OCI-LY7 (cell line): ENCODE measurements around the gene SCGN. TPM values are rescaled to one million over a fixed set of nuclear protein-coding genes. Genes with fewer than 3 reads are reported as not detected.

Experiments
- BruUV-seq: library from RNA; stranded (reverse); fragments of 400-500 nt; replicated peaks from 2 replicates; lab custom pipeline; 2021; lab: Mats Ljungman, UMichigan
- CTCF ChIA-PET: fragments of 300-600 bp; sonication (Branson Sonifier 250); formaldehyde crosslinking; loops from one replicate; lab custom pipeline; 2022; ENCODE audit warnings: antibody characterized with exemption; ENCODE audit not compliant: unreplicated experiment; lab: Charles Lee
- POLR2A ChIA-PET: fragments of 300-600 bp; sonication (Branson Sonifier 250); formaldehyde crosslinking; loops from one replicate; lab custom pipeline; 2022; ENCODE audit warnings: antibody characterized with exemption; lab: Charles Lee
- DNase-seq: peaks from one replicate; pipeline ENCODE4 v3.0.0-alpha.2; 2015; ENCODE audit warnings: low spot score
- H2AFZ ChIP-seq: fragments of 200-600 bp; sonication (generic), shearing (Covaris generic); 2 replicates; pipeline ENCODE4 v1.6.1; 2014; ENCODE audit warnings: mild to moderate bottlenecking, antibody characterized with exemption, low read length, moderate library complexity
- H3K27ac ChIP-seq: fragments of 200-600 bp; sonication (generic); 2 replicates; pipeline ENCODE4 v1.5.1; 2014; ENCODE audit warnings: mixed run types, low read depth, mild to moderate bottlenecking, moderate library complexity, low read length, inconsistent platforms; ENCODE audit not compliant: poor library complexity, severe bottlenecking
- H3K36me3 ChIP-seq: fragments of 200-600 bp; sonication (generic); 2 replicates; pipeline ENCODE4 v1.6.1; 2014; ENCODE audit warnings: mild to moderate bottlenecking, antibody characterized with exemption, low read length, moderate library complexity, mixed read lengths; ENCODE audit not compliant: insufficient read depth
- H3K4me1 ChIP-seq: fragments of 200-600 bp; sonication (generic); 2 replicates; pipeline ENCODE4 v1.5.1; 2014; ENCODE audit warnings: mild to moderate bottlenecking, low read length; ENCODE audit not compliant: insufficient read depth, poor library complexity, severe bottlenecking
- H3K4me2 ChIP-seq: fragments of 200-600 bp; sonication (generic); 2 replicates; pipeline ENCODE4 v1.6.1; 2014; ENCODE audit warnings: mild to moderate bottlenecking, low read length
- H3K4me3 ChIP-seq: fragments of 200-600 bp; sonication (generic); 2 replicates; pipeline ENCODE4 v1.5.1; 2014; ENCODE audit warnings: mild to moderate bottlenecking, low read depth, low read length; ENCODE audit not compliant: poor library complexity, severe bottlenecking
- H3K79me2 ChIP-seq: fragments of 200-600 bp; sonication (generic); 2 replicates; pipeline ENCODE4 v1.6.1; 2016; ENCODE audit warnings: low read depth, mild to moderate bottlenecking, low read length, moderate library complexity, mixed read lengths; ENCODE audit not compliant: insufficient read depth
- H3K9me2 ChIP-seq: fragments of 200-600 bp; sonication (generic); 2 replicates; pipeline ENCODE4 v1.6.1; 2016; ENCODE audit warnings: mild to moderate bottlenecking, low read length, mixed read lengths; ENCODE audit not compliant: insufficient read depth
- H3K9me3 ChIP-seq: fragments of 200-600 bp; sonication (generic); 2 replicates; pipeline ENCODE4 v1.6.1; 2014; ENCODE audit warnings: mild to moderate bottlenecking, mixed run types, low read length, mixed read lengths
- H4K20me1 ChIP-seq: fragments of 200-600 bp; sonication (generic); 2 replicates; pipeline ENCODE4 v1.6.1; 2014; ENCODE audit warnings: mild to moderate bottlenecking, antibody characterized with exemption, low read length, moderate library complexity, mixed read lengths; ENCODE audit not compliant: insufficient read depth
- CTCF ChIP-seq: fragments of 200-600 bp; sonication (generic); conservative IDR thresholded peaks from 2 replicates; pipeline ENCODE4 v1.5.1; 2014; ENCODE audit warnings: mild to moderate bottlenecking, antibody characterized with exemption, low read length, moderate library complexity, mixed read lengths
- EZH2phosphoT487 ChIP-seq: fragments of 200-600 bp; sonication (generic); IDR thresholded peaks from 2 replicates; pipeline ENCODE4 v1.6.1; 2018; ENCODE audit warnings: low read depth, borderline replicate concordance, mild to moderate bottlenecking, mixed run types, antibody characterized with exemption, low read length, moderate library complexity, mixed read lengths
- intact Hi-C: fragments of 100-400 bp; cut with micrococcal nuclease; formaldehyde crosslinking; loops from one replicate; pipeline ENCODE4 v1.10.0; 2022; ENCODE audit not compliant: unreplicated experiment
- total RNA-seq, 2 experiments: library from RNA; depleted of rRNA in 1 of 2; stranded (reverse); fragments of >200 nt in 1 of 2; shearing (Covaris generic) in 1 of 2; gene quantifications; 2 replicates each; pipeline ENCODE4 v1.2.3, GENCODE V29; 2014 to 2022

The SCGN gene
- total RNA-seq, 2 experiments from 2014 or later: not detected

DNA sequence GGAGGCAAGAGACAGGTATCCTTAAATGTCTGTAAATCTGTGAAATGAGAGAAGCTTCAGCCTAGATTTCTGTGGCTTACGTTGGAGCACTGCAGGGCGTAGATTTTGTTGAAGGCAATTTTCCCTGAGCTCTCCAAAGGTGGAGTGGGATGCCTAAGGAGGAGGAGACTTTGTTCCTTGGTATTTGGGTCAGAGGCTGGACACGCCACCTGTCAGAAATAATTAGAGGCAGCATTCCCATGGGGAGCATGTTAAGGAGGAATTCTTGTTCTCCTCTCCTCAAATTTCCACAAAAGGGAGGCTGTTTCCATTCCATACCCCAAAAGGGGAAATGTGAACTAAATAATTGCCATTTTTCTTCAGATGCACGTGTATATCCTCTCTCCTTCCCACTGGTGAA, 11.1 kb upstream of the SCGN start:
- TF ChIP-seq CTCF: no peak
- TF ChIP-seq EZH2phosphoT487: no peak
- Histone ChIP-seq H3K36me3 (no peaks in the 10 kb centered on the region), H3K4me2 (no peak overlapping the region), H3K4me1 (no peaks in the 10 kb centered on the region), H4K20me1 (no peaks in the 10 kb centered on the region), H3K4me3 (no peak overlapping the region), H2AFZ (no peak overlapping the region), H3K9me3 (no peaks in the 10 kb centered on the region), H3K9me2 (no peaks in the 10 kb centered on the region), H3K27ac (no peak overlapping the region), H3K79me2 (no peaks in the 10 kb centered on the region)
- no peak for DNase-seq
- intact Hi-C loops: no loop called here
- ChIA-PET POLR2A (interaction anchor here (1.0 to 1.2 kb wide), 2 partner anchors 10 to 30 kb away, joined by 3 read pairs; no protein-coding TSS in a partner anchor), CTCF (no interaction called here)
- no TSS peak for BruUV-seq

GRCh38 chr6:25641377-25641776, 10.6 kb upstream of the SCGN start:
- Histone ChIP-seq H3K79me2 (no peaks in the 10 kb centered on the region), H3K9me3 (no peaks in the 10 kb centered on the region), H3K4me2 (no peak overlapping the region), H3K27ac (no peak overlapping the region), H3K4me3 (no peak overlapping the region), H2AFZ (no peak overlapping the region), H4K20me1 (no peaks in the 10 kb centered on the region), H3K9me2 (no peaks in the 10 kb centered on the region), H3K4me1 (no peaks in the 10 kb centered on the region), H3K36me3 (no peaks in the 10 kb centered on the region)
- ChIA-PET POLR2A (interaction anchor here (0.6 to 1.2 kb wide), 3 partner anchors 10 to 620 kb away, joined by 3 read pairs; no protein-coding TSS in a partner anchor), CTCF (no interaction called here)
- DNase-seq: no peak
- intact Hi-C loops: no loop called here
- BruUV-seq: no TSS peak
- TF ChIP-seq EZH2phosphoT487 (no peak), CTCF (no peak)

DNA sequence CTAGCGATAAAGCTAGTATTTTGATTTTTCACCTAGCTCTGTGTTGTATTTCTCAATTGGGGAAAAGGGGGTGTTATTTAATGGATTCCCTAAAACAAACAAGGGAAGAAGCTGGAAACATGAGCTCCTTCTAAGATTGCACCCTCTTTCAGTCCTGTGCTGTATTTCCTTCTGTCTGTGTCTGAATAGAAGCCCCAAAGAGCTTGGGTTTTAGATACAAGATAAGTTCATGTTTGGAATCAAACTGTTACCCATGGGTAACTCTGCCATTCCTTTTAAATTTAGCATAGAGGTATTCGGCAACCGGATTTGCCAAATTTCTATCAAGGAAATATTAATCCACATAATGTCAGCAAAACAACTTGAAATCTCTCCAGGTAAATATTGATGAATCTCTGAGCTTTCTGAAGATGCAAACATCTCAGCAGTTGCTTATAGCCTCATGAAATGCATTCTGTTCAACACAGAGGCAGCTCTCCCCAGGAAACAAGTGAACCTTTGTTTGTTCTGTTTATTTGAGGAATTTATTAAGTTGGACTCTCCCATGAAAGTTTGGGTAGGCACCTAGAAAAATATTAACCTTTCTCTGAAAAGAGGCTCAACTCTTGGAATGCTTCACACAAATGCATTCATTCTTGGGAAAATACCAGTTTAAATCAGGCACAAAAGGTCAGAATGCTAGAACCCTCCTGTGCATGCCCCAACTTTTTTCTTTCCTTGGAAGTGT, 9.9 kb upstream of the SCGN start:
- DNase-seq: no peak
- H3K4me1 ChIP-seq: no peaks in the 10 kb centered on the region
- no peak overlapping the region for H3K4me3 ChIP-seq
- H3K79me2 ChIP-seq: no peaks in the 10 kb centered on the region
- BruUV-seq: no TSS peak
- H3K36me3 ChIP-seq: no peaks in the 10 kb centered on the region
- no peaks in the 10 kb centered on the region for H4K20me1 ChIP-seq
- H2AFZ ChIP-seq: no peak overlapping the region
- POLR2A ChIA-PET: interaction anchor here (1.0 kb wide), 1 partner anchor 11 kb away, joined by 3 read pairs; no protein-coding TSS in a partner anchor
- no peak overlapping the region for H3K27ac ChIP-seq
- no peaks in the 10 kb centered on the region for H3K9me2 ChIP-seq
- no peaks in the 10 kb centered on the region for H3K9me3 ChIP-seq
- CTCF ChIA-PET: no interaction called here
- no peak overlapping the region for H3K4me2 ChIP-seq
- intact Hi-C loops: no loop called here
- TF ChIP-seq EZH2phosphoT487 (no peak), CTCF (no peak)
